NK-92 treated with Interleukin-12 subunit alpha and Interleukin-12 subunit beta, amount 100 ng/mL, for 24 hours (cell line): ENCODE data around the gene NOX4.

ENCODE experiments used
- DNase-seq: peaks from one replicate; lab custom pipeline; 2025; lab: John Stamatoyannopoulos, UW

NOX4 gene

GRCh38 chr11:89490981-89491690 lies at the start of gene NOX4:
TSS of gene NOX4 (minus strand) at chr11:89491375. CDS start at chr11:89491246, 129 bp downstream.
- DNase-seq: no peak

DNA sequence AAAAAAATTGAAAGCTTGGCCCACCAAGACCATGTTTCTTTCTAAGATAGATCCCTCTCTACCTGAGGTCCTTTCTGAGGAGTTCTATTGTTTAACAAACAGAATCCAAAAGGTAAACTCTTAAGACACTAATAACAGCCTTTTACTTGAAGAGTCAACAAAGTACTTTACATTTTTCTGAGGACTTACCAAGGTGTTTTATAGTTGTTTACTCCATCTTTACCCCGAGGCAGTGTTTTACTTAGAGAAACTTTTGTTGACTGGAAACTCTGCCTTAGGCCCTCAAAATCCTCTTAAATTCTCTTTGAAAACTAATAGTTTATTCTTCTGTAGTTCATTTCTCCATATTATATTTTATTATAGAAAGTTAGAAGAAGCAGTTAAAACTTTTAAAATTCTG lies 49.7 kb upstream of the NOX4 start:
- DNase-seq: no peak

- DNase-seq: no peak
These were observed 46.8 kb upstream of the NOX4 start for GRCh38 chr11:89537936-89538335.

GRCh38 chr11:89536926-89537325 lies 45.8 kb upstream of the NOX4 start:
- DNase-seq: no peak

DNA sequence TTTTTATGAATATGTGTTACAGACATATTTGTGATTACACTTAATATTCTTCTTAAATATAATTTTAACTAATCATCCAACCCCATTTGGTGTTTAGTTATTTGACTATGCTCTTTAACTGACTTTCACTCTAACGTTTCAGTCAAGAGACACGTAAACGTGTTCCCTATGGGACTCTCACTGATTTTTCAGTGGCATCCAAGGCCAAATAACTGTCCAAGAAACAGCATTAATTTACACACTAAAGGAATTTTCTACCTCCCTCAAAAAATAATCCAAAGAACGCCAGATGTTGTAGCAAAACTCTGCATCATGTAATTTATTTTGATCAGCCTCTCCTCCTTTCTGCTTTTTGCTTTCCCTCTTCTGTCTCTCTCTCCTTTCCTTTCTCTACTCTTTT lies 44.0 kb upstream of the NOX4 start:
- no peak for DNase-seq

DNA sequence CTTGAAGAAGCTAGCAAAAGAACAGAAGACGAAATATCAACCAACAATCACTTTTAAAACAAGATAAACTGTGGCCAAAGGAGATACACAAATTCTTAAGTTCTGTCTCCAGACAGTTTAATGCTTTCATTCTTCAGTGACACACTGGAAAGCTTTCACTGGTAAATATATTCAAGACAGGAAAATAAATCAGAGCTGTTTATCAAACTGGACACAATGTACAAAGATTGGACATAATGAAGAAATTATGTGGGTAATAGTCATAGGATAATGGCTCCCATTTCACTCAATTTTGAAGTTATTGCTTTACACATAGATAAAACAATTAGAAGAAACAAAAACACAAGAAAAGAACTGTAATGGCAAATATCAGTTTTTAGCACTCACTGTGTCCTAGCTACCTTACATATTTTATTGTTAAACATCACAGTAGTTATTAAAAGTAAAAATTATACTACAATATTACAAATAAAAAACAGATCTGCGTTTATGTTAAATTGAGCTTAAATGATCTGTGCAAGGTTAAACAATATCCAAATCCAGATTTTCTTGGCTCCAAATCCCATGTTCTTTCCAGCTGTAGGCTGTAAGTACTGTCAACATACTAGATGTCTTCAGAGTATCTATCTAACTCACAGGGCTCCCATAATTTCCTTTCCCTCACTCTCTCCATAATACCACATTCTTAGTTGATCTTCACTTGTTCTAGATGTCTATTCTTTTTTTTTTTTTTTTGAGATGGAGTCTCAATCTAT lies 38.6 kb upstream of the NOX4 start:
- DNase-seq: no peak

DNA sequence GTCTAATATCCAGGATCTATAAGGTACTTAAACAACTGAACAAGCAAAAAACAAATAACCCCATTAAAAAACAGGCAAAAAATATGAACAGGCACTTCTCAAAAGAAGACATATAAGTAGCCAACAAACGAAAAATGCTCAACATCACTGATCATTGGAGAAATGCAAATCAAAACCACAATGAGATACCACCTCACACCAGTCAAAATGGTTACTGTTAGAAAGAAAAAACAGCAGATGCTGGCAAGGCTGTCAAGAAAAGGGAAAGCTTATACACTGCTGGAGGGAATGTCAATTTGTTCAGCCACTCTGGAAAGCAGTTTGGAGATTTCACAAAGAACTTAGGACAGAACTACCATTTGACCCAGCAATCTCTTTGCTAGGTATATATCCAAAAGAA lies 30.6 kb upstream of the NOX4 start:
- DNase-seq: no peak

DNA sequence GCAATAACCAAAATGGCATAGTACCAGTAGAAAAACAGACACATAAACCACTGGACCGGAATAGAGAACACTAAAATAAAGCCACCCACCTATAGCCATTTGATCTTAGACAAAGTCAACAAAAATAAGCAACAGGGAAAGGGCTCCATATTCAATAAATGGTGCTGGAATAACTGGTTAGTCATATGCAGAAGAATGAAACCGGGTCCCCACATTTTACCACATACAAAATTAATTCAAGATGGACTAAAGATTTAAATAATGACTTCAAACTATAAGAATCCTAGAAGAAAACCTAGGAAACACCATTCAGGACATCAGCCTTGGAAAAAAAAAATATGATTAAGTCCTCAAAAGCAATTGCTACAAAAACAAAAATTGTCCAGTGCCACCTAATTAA lies 30.1 kb upstream of the NOX4 start:
- no peak for DNase-seq

GRCh38 chr11:89516496-89516895 lies 25.3 kb upstream of the NOX4 start:
- no peak for DNase-seq

- DNase-seq: no peak
These were observed 17.4 kb upstream of the NOX4 start for GRCh38 chr11:89508544-89508943.

GRCh38 chr11:89504270-89504669 lies 13.1 kb upstream of the NOX4 start:
- no peak for DNase-seq

DNA sequence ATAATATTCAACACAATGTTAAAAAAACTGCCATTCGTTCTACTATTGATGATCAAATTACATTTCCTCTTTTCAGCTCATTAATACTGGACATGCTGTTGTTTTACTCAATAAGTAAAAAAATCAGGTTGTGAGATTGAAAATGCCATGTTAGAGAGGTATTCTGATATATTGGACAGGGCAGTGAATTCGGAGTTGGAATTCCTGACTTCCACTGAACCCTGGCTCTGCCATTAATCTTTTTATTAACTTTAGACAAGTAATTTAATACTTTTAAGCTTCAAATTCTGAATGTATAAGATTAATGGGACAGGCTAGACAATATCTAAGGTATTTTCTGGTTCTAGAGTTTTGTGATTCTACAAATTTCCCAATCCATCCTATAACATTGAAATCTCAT lies 12.2 kb upstream of the NOX4 start:
- DNase-seq: no peak

- no peak for DNase-seq
These were observed 11.1 kb upstream of the NOX4 start for GRCh38 chr11:89502301-89502700.

GRCh38 chr11:89500336-89500735 lies 9.2 kb upstream of the NOX4 start:
- DNase-seq: no peak

GRCh38 chr11:89498845-89499448 lies 7.8 kb upstream of the NOX4 start:
- no peak for DNase-seq

DNA sequence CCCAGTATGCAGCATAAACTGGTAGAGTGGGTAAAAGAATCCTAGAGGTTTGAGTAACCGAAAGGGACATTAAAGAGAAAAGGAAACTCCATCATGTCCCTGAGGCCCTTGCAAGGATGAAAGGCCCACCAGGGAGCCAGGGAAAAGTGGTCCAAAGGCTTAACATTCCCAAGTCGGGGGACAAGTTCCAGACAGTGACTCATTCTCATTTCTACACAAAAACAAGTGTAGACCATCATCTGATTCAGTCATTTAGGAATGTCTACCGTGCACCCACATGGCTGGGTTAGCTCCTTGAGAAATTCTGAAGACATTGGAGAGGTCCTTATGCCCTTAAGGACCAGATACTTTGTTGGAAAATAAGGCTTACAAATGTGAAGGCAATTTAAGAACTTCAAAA lies 4.8 kb upstream of the NOX4 start:
- no peak for DNase-seq

DNA sequence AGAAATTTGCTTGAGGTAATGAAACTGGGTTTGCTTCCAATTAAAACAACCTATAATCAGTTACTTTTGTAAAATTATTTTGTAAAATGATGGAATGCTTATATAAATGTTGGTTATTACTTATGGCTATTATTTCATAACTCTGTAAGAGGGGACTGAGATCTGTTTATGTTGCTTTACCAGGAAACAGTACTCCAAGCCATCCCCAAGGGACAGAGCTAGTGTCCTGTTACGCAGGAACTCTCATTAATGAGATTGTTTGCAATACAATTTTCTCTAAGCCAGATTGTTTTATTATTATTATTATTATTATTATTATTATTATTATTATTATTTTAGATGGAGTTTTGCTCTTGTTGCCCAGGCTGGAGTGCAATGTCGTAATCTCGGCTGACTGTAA lies 2.3 kb upstream of the NOX4 start:
- DNase-seq: no peak

- DNase-seq: no peak
These were observed 584 bp downstream of the NOX4 start for GRCh38 chr11:89490602-89490980.

DNA sequence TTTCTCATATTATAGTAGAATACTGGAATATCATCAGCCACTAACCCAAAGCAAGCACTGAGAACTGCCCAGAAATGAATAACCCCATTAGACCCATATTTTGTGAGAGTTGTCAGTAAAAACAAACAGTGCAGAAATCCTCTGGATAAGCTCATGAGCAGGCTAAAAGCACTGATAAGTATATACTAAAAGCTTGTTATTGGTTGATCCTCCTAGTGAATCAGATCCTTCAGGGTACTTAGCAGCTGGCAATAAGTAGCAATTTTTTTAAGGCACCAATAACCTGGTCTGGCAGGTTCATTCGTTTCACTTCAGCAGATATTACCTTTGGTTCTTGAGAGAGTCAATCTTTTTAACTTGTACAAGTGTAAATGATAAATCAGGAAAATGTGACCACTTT lies 1.2 kb downstream of the NOX4 start:
- no peak for DNase-seq

GRCh38 chr11:89487016-89487415 lies 4.2 kb downstream of the NOX4 start:
- DNase-seq: no peak

GRCh38 chr11:89484896-89485295 lies 6.3 kb downstream of the NOX4 start:
- no peak for DNase-seq

DNA sequence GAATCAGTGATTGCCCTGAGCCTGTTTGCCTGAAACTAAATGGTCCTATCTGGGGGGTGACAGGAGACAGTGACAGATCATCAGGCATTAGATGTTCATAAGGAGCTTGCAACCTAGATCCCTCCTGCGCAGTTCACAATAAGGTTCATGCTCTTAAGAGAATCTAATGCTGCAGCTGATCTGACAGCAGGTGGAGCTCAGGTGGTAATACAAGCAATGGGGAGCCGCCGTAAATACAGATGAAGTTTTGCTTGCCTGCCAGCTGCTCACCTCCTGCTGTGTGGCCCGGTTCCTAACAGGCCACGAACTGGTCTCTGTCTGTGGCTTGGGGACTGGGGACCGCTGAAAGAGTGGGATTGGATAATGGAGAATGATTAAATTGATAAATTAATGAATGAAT lies 14.0 kb downstream of the NOX4 start:
- no peak for DNase-seq

DNA sequence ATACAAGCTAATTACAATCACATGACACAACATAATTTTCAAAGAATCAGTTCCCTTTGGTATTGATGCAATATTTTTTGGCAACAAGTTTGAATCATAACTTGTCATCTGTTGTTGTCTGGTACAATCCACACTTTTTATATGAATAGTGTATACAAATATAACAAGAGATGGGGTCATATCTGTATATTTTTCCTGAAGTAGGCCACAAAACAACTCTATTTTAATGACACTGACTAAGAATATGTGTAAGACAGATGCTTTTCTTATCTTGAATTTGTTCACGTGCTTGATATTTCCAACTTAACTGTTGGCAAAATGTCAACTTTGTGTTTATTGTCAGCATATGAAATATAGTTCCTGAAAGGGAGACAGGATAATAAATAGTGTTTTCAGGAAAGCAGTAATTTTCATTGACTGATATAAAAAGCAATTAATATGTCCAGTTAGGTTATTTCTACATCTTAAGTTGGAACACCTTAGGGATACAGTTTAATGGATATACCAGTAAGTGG lies 27.9 kb downstream of the NOX4 start:
- DNase-seq: no peak
